GM12875 (cell line): ENCODE measurements around the gene PTPRD.

ENCODE experiments used
- H3K4me3 ChIP-seq: one replicate; pipeline ENCODE4 v1.5.1; 2011; ENCODE audit warnings: low read depth, low read length, control low read depth
- CTCF ChIP-seq: IDR thresholded peaks from 2 replicates; pipeline ENCODE4 v1.5.1; 2011; ENCODE audit warnings: low read depth, mild to moderate bottlenecking, control low read depth, inconsistent platforms, low read length, moderate library complexity, borderline replicate concordance; ENCODE audit not compliant: insufficient read depth

Gene PTPRD

GRCh38 chr9:10007356-10007755, 605.4 kb downstream of the PTPRD start:
- no peak for TF ChIP-seq CTCF
- H3K4me3 ChIP-seq: no peak overlapping the region

- TF ChIP-seq CTCF: no peak
- no peak overlapping the region for H3K4me3 ChIP-seq
Measured at GRCh38 chr9:10005206-10005605, 607.6 kb downstream of the PTPRD start.

- H3K4me3 ChIP-seq: no peak overlapping the region
- TF ChIP-seq CTCF: no peak
Measured at GRCh38 chr9:10003047-10003446, 609.8 kb downstream of the PTPRD start.

- TF ChIP-seq CTCF: no peak
- H3K4me3 ChIP-seq: no peak overlapping the region
Measured at GRCh38 chr9:10000669-10001068, 612.1 kb downstream of the PTPRD start.

- TF ChIP-seq CTCF: peak; percentile 17; the same call in 1 of the 2 replicates
- no peak overlapping the region for H3K4me3 ChIP-seq
Measured at GRCh38 chr9:9998491-9999287, 614.1 kb downstream of the PTPRD start.

- TF ChIP-seq CTCF: no peak
- H3K4me3 ChIP-seq: no peak overlapping the region
Measured at GRCh38 chr9:9997585-9997984, 615.2 kb downstream of the PTPRD start.

- TF ChIP-seq CTCF: no peak
- H3K4me3 ChIP-seq: no peak overlapping the region
Measured at GRCh38 chr9:9996259-9996658, 616.5 kb downstream of the PTPRD start.
